HUDEP-2 (cell line): ENCODE data around the gene BCL2L15.
A peak's percentile ranks its signal among the peaks of the same experiment; 100 is the strongest.
"Not testable (repeated sequence)": the region's sequence is repeated elsewhere in the genome, so short reads cannot be mapped to it uniquely, and the experiment has no call there.

ENCODE experiments used
- DNase-seq, 76 experiments: peaks; one replicate each; lab custom pipeline; 2025; ENCODE audit not compliant: unreplicated experiment in 76 of 76; lab: John Stamatoyannopoulos, UW

BCL2L15 gene

DNA sequence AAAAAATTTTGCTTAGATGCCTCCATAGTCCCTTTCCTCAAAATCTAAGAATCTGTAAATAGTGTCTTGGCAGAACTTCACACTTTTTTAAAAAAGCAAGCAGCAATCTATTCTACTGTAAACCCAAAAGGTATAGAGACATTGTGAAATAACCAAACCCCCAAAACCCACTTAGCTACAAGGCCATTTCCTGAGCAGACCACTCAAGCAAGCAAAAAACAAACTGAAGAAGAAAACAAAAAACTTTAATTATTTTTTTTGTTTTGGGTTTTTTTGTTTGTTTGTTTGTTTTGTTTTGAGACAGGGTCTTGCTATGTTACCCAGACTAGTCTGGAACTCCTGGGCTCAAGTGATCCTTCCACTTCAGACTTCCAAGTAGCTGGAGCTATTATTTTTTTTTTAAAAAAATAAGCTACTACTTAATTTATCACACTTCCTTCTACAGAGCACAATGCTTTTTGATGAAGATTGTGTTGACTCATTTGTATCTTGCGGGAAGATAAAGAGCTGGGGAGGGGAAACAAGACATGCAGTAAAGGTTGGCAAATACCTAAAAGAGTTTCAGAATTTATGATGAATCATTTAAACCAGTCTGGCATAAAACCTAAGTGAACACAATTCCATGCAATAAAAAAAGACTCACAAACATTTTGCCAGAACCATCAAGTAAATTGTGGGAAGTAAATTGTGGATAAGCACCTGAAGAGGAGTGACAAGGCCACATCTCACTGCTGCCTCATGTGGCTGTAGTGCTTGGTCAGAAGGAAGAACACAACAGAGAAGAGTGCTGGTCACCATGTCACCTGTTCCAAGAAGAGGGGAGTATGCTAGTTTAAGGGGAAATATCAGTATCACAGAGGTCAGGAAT lies 13.1 kb downstream of the BCL2L15 start:
- peak in 36 of 76 experiments; percentile 1 to 67 (median 26) for DNase-seq

DNA sequence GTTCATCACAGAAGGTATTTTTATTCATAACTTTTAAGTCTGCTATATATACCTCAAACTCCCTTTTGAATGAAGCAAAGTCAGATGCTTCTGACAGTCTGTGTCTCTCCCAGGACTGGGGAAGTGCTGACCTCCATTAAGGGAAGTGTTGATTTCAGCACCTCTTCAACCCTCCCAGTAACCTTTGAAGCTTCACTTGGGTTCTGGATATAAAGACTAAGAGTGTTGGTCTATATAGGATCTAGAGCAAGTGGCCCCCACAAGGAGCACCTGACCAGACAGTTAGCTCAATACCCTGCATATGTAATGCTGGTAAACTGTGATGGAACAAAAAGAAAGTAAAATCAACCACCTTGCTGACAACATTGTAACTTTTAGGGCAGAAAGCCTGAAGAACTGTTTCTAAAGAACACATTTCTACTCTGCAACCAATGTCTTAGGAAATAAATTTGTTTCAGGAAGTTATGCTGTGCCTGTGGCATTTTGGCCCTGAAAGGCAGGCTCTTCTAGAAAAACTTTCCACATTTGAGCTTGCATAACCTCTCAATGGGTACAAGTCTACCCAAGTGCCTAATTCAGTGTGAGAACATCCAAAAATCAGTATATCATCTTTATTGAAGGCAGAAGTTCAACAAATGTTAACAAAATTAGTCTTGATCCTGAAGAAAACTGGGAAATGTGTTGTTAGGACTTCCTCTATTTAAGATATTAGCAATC lies 15.0 kb downstream of the BCL2L15 start:
- peak in 3 of 76 experiments; percentile 19 to 22 (median 20) for DNase-seq

- peak in 31 of 76 experiments; percentile 1 to 72 (median 32) for DNase-seq
Observed at GRCh38 chr1:113871597-113872113, 15.7 kb downstream of the BCL2L15 start, which contains the start of gene PTPN22. PTPN22 (minus strand) TSS chr1:113871712.

DNA sequence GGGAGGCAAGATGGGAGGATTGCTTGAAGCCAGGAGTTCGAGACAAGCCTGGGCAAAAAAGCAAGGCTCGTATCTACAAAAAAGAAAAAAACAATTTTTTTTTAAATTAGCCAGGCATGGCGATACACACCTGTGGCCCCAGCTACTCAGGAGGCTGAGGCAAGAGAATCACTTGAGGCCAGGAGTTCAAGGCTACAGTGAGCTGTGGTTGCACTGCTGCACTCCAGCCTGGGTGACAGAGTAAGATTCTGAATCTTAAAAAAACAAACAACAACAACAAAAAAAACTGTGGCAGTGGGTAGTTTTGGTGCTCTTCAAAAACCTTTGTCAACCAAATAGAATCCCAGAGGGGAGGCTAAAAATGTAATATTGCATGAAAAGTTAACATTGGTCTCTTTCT lies 16.6 kb downstream of the BCL2L15 start:
- DNase-seq = no peak

GRCh38 chr1:113868387-113869083 lies 18.8 kb downstream of the BCL2L15 start:
- peak in 8 of 76 experiments; percentile 8 to 42 (median 15) for DNase-seq

- DNase-seq = no peak
Observed at GRCh38 chr1:113861641-113862040, 25.7 kb downstream of the BCL2L15 start.

DNA sequence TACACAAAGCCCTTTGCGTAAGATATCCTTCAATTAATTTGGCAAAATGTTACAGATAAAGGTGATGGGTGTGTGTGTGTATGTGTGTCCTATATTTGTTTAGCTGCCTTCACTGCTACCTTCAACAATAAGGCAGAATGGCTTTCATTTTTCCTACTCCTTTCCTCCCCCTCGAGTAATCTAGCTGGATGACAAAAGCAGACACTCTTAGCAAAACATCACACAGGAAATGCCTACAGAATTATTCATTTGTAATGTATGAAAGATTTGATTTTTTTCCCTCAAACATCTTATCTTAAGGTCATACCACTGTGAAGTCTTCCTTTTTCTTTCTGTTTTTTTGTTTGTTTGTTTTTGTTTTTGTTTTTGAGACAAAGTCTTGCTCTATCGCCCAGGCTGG lies 26.5 kb downstream of the BCL2L15 start:
- DNase-seq = no peak

DNA sequence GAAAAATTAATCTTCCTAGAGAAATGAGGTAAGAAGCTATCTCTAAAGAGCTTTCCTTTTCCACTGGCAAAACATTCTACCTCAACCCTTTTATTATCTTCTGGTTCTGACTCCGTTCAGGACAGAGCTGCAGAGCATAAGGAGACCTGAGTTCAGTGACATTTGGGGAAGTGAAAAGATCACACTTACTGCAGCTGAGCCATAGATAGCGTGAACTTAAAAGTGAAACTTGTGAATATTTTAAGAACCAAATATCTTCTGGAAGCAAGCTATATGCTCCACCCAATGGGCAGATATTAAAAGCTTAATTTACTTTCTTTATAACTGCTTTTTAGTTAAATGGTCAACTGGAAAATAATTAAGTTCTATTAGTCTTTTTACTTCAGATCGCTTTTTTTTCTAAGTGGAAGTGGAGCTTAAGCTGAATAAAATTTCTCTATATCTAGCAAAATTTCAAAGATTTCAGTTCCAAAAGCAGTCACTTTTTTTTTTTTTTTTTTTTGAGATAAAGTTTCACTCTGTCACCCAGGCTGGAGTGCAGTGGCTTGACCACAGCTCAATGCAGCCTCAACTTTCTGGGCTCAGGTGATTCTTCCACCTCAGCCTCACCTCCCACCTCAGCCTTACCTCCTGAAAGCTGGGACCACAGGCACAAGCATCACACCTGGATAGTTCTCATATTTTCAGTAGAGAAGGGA lies 27.8 kb downstream of the BCL2L15 start:
- DNase-seq = peak in 2 of 76 experiments; percentile 12 to 17

- DNase-seq = no peak
Observed at GRCh38 chr1:113858982-113859381, 28.4 kb downstream of the BCL2L15 start.

DNA sequence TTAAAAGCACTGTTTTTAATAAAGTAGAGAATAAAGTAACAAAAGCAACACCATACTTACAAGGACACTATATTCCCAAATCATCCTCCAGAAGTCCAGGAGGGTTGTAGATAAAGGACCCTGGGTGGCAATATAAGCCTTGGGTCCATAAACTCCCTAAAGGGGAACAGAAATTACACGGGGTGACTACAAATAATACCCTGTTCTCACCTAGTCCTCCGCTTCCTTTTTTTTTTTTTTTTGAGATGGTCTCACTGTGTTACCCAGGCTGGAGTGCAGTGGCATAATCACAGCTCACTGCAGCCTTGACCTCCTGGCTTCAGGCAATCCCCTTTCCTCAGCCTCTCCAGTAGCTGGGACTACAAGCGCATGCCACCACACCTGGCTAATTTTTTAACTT lies 29.0 kb downstream of the BCL2L15 start:
- DNase-seq = no peak

DNA sequence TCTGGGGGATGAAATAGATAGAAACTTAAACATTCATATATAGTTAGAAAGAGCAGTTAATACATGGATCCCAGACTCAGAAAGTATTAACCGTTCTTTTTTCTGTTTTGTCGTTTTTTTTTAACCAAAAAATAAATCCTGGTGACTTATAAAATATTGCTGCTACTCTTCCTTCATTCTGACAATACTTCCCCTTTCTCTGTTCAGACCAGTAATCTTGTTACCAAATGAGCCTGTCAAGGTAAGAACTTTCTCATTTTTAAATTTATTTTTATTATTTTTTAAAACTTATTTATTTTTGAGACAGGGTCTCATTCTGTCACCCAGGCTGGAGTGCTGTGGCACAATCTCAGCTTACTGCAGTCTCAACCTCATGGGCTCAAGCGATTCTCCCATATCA lies 29.6 kb downstream of the BCL2L15 start:
- DNase-seq = no peak

- no peak for DNase-seq
Observed at GRCh38 chr1:113856401-113856790, 31.0 kb downstream of the BCL2L15 start.

DNA sequence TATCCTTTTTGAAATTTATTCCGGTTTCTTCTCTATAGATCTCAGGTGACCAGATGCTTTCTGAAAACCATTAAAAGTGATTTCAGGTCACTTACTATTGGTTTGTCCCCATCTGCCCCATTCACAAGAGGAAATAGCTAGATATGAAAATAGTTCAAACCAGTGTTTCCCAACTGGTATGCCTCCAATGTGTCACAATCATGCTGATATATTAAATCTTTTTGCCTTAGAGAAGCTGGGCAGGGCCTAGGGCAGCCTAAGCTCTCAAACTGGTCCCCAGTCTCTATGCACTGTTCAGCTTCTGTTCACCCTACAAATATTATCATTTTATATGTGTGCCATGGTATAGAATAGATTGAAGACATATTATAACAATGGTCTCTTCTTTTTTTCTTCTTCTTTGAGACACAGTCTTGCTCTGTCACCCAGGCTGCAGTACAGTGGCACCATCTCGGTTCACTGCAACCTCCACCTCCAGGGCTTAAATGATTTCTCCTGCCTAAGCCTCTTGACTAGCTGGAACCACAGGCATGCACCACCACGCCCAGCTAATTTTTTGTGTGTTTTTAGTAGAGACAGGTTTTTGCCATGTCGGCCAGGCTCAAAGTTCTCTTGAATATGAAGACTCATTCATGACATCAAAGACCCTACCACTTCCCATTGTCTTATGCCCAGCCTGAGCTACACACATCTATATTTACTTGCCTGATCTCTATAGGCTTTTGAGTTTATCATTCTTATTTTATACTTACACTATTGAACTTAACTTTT lies 31.6 kb downstream of the BCL2L15 start:
- no peak for DNase-seq

GRCh38 chr1:113854234-113854633 lies 33.1 kb downstream of the BCL2L15 start:
- no peak for DNase-seq

- not testable (repeated sequence) for DNase-seq
Observed at GRCh38 chr1:113852694-113853093, 34.7 kb downstream of the BCL2L15 start.

DNA sequence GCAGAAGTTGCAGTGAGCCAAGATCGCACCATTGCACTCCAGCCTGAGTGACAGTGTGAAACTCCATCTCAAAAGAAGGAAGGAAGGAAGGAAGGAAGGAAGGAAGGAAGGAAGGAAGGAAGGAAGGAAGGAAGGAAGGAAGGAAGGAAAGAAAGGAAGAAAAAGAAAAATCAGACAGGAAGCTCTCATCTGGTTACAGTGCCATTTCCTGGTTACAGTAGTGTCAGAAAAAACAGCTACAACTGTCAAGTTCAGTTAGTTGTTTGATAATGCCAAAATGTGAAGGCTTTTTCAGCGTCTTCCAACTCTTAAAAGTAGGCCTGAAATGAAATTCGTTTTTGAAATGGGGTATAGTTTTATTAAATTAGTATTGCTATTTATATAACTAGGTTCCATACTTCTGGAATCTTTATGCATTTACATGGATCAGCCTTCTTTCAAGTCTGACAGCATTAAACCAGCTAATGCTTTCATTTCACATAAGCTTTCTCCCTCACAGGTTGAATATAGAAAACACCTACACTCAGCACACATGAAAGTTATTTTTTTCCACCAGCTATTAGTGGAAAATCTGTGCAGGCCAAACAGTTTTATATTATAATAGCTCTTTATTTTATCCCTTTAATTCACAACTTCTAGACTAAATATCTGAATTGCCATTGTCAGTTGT lies 37.1 kb downstream of the BCL2L15 start:
- DNase-seq = no peak

DNA sequence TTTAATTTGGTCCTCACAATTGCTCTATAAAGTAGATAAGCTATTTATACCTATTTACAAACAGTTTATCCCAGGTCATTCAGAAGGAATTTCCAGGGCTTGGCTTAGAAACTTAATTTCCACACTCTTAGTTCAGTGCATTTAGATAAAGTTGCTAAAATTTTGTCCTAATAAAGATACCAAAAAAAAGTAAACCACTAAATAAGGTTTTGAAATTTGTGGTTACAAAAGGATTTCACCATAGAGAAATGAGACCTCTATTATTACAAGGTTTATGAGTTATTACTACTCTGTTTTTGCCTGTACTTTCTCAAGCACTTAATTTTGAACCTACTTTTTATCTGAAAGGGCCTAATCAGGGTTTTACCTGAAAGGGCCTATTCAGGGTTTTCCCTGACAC lies 38.3 kb downstream of the BCL2L15 start:
- no peak for DNase-seq

GRCh38 chr1:113846391-113847035 lies 40.9 kb downstream of the BCL2L15 start:
- no peak for DNase-seq

DNA sequence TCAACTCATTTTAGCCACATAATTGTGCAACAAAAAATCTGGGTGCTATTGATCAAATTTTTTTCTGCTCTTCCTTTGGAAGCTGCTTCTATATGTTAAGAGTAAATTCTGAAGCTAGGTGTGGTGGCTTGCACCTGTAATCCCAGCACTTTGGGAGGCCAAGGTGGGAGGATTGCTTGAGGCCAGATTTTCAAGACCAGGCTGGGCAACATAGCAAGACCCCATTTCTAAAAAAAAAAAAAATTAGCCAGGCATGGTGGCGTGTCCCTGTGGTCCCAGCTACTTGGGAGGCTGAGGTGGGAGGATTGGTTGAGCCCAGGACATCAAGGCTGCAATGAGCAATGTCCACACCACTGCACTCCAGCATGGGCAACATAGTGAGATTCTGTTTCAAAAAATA lies 50.8 kb downstream of the BCL2L15 start:
- no peak for DNase-seq
